ENCODE results near the gene DLAT.

- TF ChIP-seq EZH2phosphoT487 (conservative IDR thresholded peaks at IDR 0.05; ENCODE audit: low read length) (no peak), CTCF (IDR thresholded peaks at IDR 0.05; ENCODE audit: insufficient read depth, low read length, poor library complexity, severe bottlenecking) (no peak)
Measured at GRCh38 chr11:112016088-112016764, 9.0 kb upstream of the DLAT start.
